Upper lobe of right lung (tissue), 1 donor: ENCODE results near the gene GLMP. TPM values are rescaled to one million over a fixed set of nuclear protein-coding genes. Genes with fewer than 3 reads are reported as not detected.

Experiments used
- ATAC-seq: fragments of 200-7000 bp; cut with Tn5 transposase; one replicate; pipeline ENCODE4 v1.9.1; 2020; ENCODE audit warnings: mild to moderate bottlenecking, moderate library complexity
- DNase-seq: peaks from one replicate; pipeline ENCODE4 v3.0.0-alpha.2; 2020
- H3K27ac ChIP-seq: fragments of 200-600 bp; one replicate; pipeline ENCODE4 v1.8.0; 2022
- H3K27me3 ChIP-seq: fragments of 200-600 bp; one replicate; pipeline ENCODE4 v1.8.0; 2022; ENCODE audit warnings: mild to moderate bottlenecking
- H3K36me3 ChIP-seq: fragments of 200-600 bp; one replicate; pipeline ENCODE4 v1.8.0; 2022
- H3K4me1 ChIP-seq: fragments of 200-600 bp; one replicate; pipeline ENCODE4 v1.8.0; 2022
- H3K4me3 ChIP-seq: fragments of 200-600 bp; one replicate; pipeline ENCODE4 v1.8.0; 2022; ENCODE audit warnings: mild to moderate bottlenecking
- H3K9me3 ChIP-seq: fragments of 200-600 bp; one replicate; pipeline ENCODE4 v1.8.0; 2022
- intact Hi-C: fragments of 100-400 bp; cut with DNase I; formaldehyde crosslinking; loops from one replicate; pipeline ENCODE4 v1.11.0; 2022
- total RNA-seq: library from RNA; stranded (reverse); fragmentation: NEBNext Ultra II Directional; extraction: Animal tissue kit (Norgen Biotek cat#: 25700); gene quantifications from one replicate; pipeline ENCODE4 v1.2.1, GENCODE V29; 2021
- TF ChIP-seq, protein P1 (sequence below): fragments of 200-600 bp; IDR thresholded peaks from one replicate; pipeline ENCODE4 v1.8.0; 2022; ENCODE audit warnings: antibody characterized with exemption
- donor health status: DM: no; HTN: yes; CAD: no; lungs with severe emphysema.

Gene GLMP
- total RNA-seq, 1 donor from 2014 or later: 61.1 TPM

DNA sequence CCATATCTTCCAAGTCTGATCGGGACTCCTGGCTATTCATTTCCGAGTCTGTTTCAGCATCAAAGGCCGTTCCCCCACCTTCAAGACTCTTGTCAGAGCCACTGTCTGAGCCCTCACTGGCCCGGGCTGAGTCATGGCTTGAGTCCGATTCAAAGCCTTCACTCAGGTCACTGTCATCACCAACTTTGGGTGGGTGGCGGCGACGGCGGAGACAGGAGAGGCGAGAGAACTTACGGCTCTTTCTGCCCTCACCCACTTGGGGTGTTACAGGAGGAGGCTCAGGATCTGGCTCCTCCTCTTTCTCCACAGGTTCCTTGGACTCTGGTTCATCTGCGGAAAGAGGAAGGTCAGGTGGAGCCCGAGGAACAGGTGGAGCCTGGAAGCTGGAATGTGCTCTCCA, 29.4 kb downstream of the GLMP start:
- Histone ChIP-seq H3K4me3 (no peak overlapping the region), H3K27me3 (no peaks in the 10 kb centered on the region), H3K36me3 (peaks cover 93% of the 10 kb centered on the region), H3K27ac (no peak overlapping the region), H3K4me1 (no peaks in the 10 kb centered on the region), H3K9me3 (no peaks in the 10 kb centered on the region)
- ATAC-seq (no peak), DNase-seq (no peak)
- intact Hi-C loops: no loop called here
- TF ChIP-seq, protein P1, sequence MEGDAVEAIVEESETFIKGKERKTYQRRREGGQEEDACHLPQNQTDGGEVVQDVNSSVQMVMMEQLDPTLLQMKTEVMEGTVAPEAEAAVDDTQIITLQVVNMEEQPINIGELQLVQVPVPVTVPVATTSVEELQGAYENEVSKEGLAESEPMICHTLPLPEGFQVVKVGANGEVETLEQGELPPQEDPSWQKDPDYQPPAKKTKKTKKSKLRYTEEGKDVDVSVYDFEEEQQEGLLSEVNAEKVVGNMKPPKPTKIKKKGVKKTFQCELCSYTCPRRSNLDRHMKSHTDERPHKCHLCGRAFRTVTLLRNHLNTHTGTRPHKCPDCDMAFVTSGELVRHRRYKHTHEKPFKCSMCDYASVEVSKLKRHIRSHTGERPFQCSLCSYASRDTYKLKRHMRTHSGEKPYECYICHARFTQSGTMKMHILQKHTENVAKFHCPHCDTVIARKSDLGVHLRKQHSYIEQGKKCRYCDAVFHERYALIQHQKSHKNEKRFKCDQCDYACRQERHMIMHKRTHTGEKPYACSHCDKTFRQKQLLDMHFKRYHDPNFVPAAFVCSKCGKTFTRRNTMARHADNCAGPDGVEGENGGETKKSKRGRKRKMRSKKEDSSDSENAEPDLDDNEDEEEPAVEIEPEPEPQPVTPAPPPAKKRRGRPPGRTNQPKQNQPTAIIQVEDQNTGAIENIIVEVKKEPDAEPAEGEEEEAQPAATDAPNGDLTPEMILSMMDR: no peak

DNA sequence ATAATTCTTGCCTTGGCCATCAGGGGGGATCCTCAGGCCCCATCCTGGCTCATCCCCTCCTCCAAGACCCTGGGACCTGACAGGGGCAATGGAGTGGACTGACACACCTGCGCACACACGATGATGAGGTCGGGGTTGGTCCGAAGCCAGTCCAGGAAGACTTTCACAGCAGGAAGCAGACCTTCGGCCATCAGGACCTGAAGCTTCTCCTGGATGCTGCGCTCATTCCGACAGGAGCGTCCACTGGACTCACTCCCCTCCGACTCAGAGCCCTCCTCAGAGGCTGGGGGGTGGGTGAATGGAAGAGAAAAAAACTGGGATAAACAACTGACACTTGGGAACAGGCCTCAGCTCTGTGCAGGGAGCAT, 32.2 kb downstream of the GLMP start:
- H3K9me3 ChIP-seq: no peaks in the 10 kb centered on the region
- ATAC-seq (peak; percentile 6), DNase-seq (no peak)
- H3K4me1 ChIP-seq: no peaks in the 10 kb centered on the region
- H3K4me3 ChIP-seq: no peak overlapping the region
- peaks cover 94% of the 10 kb centered on the region for H3K36me3 ChIP-seq
- no peaks in the 10 kb centered on the region for H3K27me3 ChIP-seq
- H3K27ac ChIP-seq: no peak overlapping the region
- intact Hi-C loops: no loop called here
- TF ChIP-seq, protein P1: no peak

DNA sequence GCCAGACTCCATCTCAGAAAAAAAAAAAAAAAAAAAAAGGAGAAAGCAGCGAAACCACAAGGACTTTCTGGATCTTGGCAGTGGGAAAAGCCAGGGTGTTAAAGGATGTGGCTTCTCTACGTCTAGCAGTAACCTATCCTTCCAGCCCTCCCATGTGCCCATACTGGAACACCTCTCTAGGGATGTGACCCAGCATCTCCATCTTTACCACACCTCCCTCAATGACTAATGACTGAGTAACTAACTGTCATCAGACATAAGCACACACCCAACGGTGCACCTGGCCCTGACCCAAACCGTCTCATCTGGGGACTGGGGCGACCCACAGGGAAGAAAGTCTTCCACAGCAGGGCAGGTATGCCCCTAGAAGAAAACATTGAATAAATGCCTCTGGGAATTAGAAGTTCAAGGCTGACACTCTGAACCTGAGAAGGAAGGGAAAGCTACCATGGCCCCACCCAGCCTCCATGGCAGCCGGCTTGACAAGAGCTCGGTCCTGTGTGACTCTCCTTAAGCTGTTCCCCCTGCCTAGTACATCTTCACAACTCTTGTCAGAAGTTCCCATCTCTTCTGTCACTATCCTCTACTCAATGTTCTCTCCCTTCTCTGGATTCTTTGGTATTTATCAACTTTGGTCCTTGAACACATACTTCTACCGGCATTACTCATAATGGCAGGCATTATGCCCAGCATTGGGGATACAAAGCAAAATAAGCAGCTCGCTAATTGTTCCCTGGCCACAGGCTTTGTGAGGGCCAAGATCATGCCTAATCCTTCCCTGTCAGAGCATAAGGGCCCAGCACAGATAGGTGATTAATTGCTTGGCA, 32.8 kb downstream of the GLMP start:
- intact Hi-C loops: no loop called here
- peaks cover 94% of the 10 kb centered on the region for H3K36me3 ChIP-seq
- ATAC-seq: no peak
- no peak for DNase-seq
- TF ChIP-seq, protein P1: no peak
- H3K9me3 ChIP-seq: no peaks in the 10 kb centered on the region
- no peaks in the 10 kb centered on the region for H3K4me1 ChIP-seq
- no peaks in the 10 kb centered on the region for H3K27me3 ChIP-seq
- no peak overlapping the region for H3K4me3 ChIP-seq
- H3K27ac ChIP-seq: no peak overlapping the region

DNA sequence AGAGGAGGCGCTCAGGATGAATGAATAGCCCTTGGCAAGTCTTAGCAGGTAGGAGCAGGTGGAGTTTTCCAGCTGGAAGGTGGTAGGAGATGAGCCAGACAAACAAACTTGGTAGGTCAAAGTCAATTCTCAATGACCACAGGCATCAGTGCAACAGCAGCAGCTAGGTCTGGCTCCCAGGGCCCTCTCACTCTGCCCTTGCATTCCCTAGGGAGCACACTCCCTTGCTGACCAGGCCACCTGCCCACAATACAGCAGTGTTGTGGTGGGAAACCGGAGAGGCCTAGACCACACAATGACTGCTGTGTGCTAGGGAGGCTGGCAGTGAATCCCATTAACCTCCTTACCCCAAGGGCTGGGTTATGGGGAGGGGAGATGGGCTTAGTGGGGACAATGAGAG, 34.6 kb downstream of the GLMP start:
- Histone ChIP-seq H3K27ac (no peak overlapping the region), H3K4me1 (no peaks in the 10 kb centered on the region), H3K4me3 (no peak overlapping the region), H3K9me3 (no peaks in the 10 kb centered on the region), H3K27me3 (no peaks in the 10 kb centered on the region), H3K36me3 (peaks cover 93% of the 10 kb centered on the region)
- DNase-seq: no peak
- TF ChIP-seq, protein P1: no peak
- intact Hi-C loops: no loop called here
- no peak for ATAC-seq

DNA sequence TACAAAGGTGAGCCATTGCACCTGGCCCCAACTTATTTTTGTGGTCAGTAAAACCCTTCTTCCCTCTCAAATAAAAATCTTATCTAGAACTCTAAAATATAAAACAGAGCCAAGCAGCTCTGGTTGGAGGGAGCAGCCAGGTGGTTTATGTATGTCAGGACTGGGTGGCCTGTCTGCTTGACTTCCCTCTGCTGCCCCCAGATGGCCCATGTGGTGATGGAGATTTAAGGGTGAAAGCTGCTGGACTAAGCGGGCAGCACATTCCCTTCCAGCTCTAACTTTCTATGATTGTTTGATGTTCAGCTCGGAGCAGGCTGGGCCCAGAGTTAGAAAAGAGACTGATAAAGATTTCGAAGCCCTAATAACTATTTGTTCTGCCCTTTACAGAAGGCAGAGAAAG, 35.7 kb downstream of the GLMP start:
- Histone ChIP-seq H3K27me3 (no peaks in the 10 kb centered on the region), H3K36me3 (peaks cover 95% of the 10 kb centered on the region), H3K4me1 (no peaks in the 10 kb centered on the region), H3K4me3 (no peak overlapping the region), H3K9me3 (no peaks in the 10 kb centered on the region), H3K27ac (no peak overlapping the region)
- no peak for DNase-seq
- no peak for ATAC-seq
- TF ChIP-seq, protein P1: no peak
- intact Hi-C loops: no loop called here
